Parathyroid adenoma (tissue), 2 donors: ENCODE data around the gene CCND3.
"Not testable (repeated sequence)": the region's sequence is repeated elsewhere in the genome, so short reads cannot be mapped to it uniquely, and the experiment has no call there.

Source experiments
- H2AFZ ChIP-seq: fragments of 300-600 bp; sonication (generic); one replicate; pipeline ENCODE4 v1.7.0; 2017; ENCODE audit warnings: antibody characterized with exemption, mild to moderate bottlenecking
- H3K27ac ChIP-seq: fragments of 300-600 bp; sonication (generic); one replicate; pipeline ENCODE4 v1.7.0; 2017
- H3K27me3 ChIP-seq: fragments of 300-600 bp; sonication (generic); one replicate; pipeline ENCODE4 v1.7.0; 2017; ENCODE audit warnings: low read length; ENCODE audit not compliant: control insufficient read depth, insufficient read depth
- H3K36me3 ChIP-seq: fragments of 300-600 bp; sonication (generic); one replicate; pipeline ENCODE4 v1.7.0; 2017; ENCODE audit warnings: low read length; ENCODE audit not compliant: control insufficient read depth, insufficient read depth
- H3K4me1 ChIP-seq: fragments of 300-600 bp; sonication (generic); one replicate; pipeline ENCODE4 v1.7.0; 2017; ENCODE audit warnings: control low read depth
- H3K4me2 ChIP-seq: fragments of 300-600 bp; sonication (generic); one replicate; pipeline ENCODE4 v1.7.0; 2017; ENCODE audit warnings: low read length
- H3K4me3 ChIP-seq: fragments of 300-600 bp; sonication (generic); one replicate; pipeline ENCODE4 v1.7.0; 2017; ENCODE audit warnings: low read depth, low read length
- H3K79me2 ChIP-seq: fragments of 300-600 bp; sonication (generic); one replicate; pipeline ENCODE4 v1.7.0; 2017; ENCODE audit warnings: control low read depth
- H3K9ac ChIP-seq: fragments of 300-600 bp; sonication (generic); one replicate; pipeline ENCODE4 v1.7.0; 2017; ENCODE audit warnings: mild to moderate bottlenecking
- H3K9me3 ChIP-seq: fragments of 300-600 bp; sonication (generic); one replicate; pipeline ENCODE4 v1.7.0; 2017; ENCODE audit warnings: low read length; ENCODE audit not compliant: control insufficient read depth
- CTCF ChIP-seq: fragments of 300-600 bp; sonication (generic); IDR thresholded peaks from one replicate; pipeline ENCODE4 v1.7.0; 2017; ENCODE audit warnings: antibody characterized with exemption, mild to moderate bottlenecking
- donor health status: primary hyperparathyroidism.

CCND3 gene

DNA sequence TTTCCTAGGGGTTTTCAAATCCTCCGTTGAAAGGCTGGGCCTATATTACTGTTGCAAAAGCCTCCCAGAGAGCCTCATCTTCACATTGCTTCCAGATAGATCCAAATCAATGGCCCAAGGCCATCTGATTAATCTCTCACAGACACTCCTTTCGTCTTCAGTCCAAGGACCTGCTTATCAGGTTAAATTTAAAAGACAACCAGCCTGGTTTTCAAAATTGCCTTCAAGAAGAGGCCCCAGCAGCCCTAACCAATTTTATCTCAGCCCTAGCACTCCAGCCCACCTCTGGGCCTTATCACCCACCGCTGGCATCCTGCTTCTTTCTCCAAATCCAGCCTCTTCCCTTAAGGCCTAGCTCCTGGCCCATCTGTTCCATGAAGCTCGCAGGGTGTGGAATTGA lies 15.5 kb upstream of the CCND3 start:
- Histone ChIP-seq H3K36me3 (no peaks in the 10 kb centered on the region), H3K9me3 (no peaks in the 10 kb centered on the region), H2AFZ (no peak overlapping the region), H3K27me3 (no peaks in the 10 kb centered on the region), H3K79me2 (no peaks in the 10 kb centered on the region), H3K4me3 (no peak overlapping the region), H3K9ac (no peak overlapping the region), H3K27ac (no peak overlapping the region), H3K4me1 (no peaks in the 10 kb centered on the region), H3K4me2 (no peak overlapping the region)
- no peak for TF ChIP-seq CTCF

GRCh38 chr6:41955412-41955811 lies 13.8 kb upstream of the CCND3 start:
- H3K9me3 ChIP-seq, result no peaks in the 10 kb centered on the region

GRCh38 chr6:41954668-41955067 lies 13.1 kb upstream of the CCND3 start:
- no peaks in the 10 kb centered on the region for H3K4me1 ChIP-seq
- H3K27ac ChIP-seq, result no peak overlapping the region

More at GRCh38 chr6:41955412-41955811, 13.8 kb upstream of the CCND3 start:
- H3K4me1 ChIP-seq, result no peaks in the 10 kb centered on the region
- no peak overlapping the region for H3K27ac ChIP-seq
- no peak overlapping the region for H3K4me3 ChIP-seq
- no peaks in the 10 kb centered on the region for H3K36me3 ChIP-seq
- H3K27me3 ChIP-seq, result no peaks in the 10 kb centered on the region
- H2AFZ ChIP-seq, result no peak overlapping the region
- H3K9ac ChIP-seq, result no peak overlapping the region
- no peak for TF ChIP-seq CTCF
- H3K4me2 ChIP-seq, result no peak overlapping the region
- H3K79me2 ChIP-seq, result no peaks in the 10 kb centered on the region

GRCh38 chr6:41947581-41948220 lies 6.1 kb upstream of the CCND3 start:
- Histone ChIP-seq H3K9me3 (no peaks in the 10 kb centered on the region), H3K4me3 (no peak overlapping the region), H3K4me2 (no peak overlapping the region), H2AFZ (no peak overlapping the region), H3K27ac (no peak overlapping the region), H3K9ac (no peak overlapping the region), H3K79me2 (no peaks in the 10 kb centered on the region), H3K27me3 (no peaks in the 10 kb centered on the region), H3K4me1 (no peaks in the 10 kb centered on the region), H3K36me3 (no peaks in the 10 kb centered on the region)
- no peak for TF ChIP-seq CTCF

More at GRCh38 chr6:41954668-41955067, 13.1 kb upstream of the CCND3 start:
- H3K4me2 ChIP-seq, result no peak overlapping the region
- H3K9ac ChIP-seq, result no peak overlapping the region
- no peak overlapping the region for H2AFZ ChIP-seq
- no peak overlapping the region for H3K4me3 ChIP-seq
- H3K36me3 ChIP-seq, result no peaks in the 10 kb centered on the region
- TF ChIP-seq CTCF, result no peak
- H3K79me2 ChIP-seq, result no peaks in the 10 kb centered on the region
- no peaks in the 10 kb centered on the region for H3K27me3 ChIP-seq
- no peaks in the 10 kb centered on the region for H3K9me3 ChIP-seq

GRCh38 chr6:41943456-41943855 lies 1.8 kb upstream of the CCND3 start:
- H3K27ac ChIP-seq, result no peak overlapping the region
- peaks cover 5% of the 10 kb centered on the region for H3K4me1 ChIP-seq
- no peaks in the 10 kb centered on the region for H3K79me2 ChIP-seq
- H3K4me2 ChIP-seq, result no peak overlapping the region
- no peak overlapping the region for H2AFZ ChIP-seq
- no peaks in the 10 kb centered on the region for H3K9me3 ChIP-seq
- TF ChIP-seq CTCF, result no peak
- no peak overlapping the region for H3K9ac ChIP-seq
- no peaks in the 10 kb centered on the region for H3K27me3 ChIP-seq
- H3K4me3 ChIP-seq, result no peak overlapping the region
- H3K36me3 ChIP-seq, result no peaks in the 10 kb centered on the region

GRCh38 chr6:41942882-41943281 lies 1.3 kb upstream of the CCND3 start:
- H3K79me2 ChIP-seq, H3K36me3 ChIP-seq, H2AFZ ChIP-seq, H3K9ac ChIP-seq, H3K9me3 ChIP-seq, H3K4me1 ChIP-seq, H3K27ac ChIP-seq, H3K4me3 ChIP-seq, H3K27me3 ChIP-seq, H3K4me2 ChIP-seq: not testable (repeated sequence)
